ENCODE results near the gene ARHGAP18. TPM values are rescaled to one million over a fixed set of nuclear protein-coding genes. Genes with fewer than 3 reads are reported as not detected.

The ARHGAP18 gene
- total and polyA plus RNA-seq, 5 donors from 2014 or later: 2.2 to 5.4 (median 5.0) TPM

GRCh38 chr6:129619579-129620233 is 90.3 kb downstream of the ARHGAP18 start:
- Histone ChIP-seq H3K9me3 (ENCODE audit: control insufficient read depth in 2 of 2, low read length in 2 of 2) (no peaks in the 10 kb centered on the region), H3K36me3 (ENCODE audit: control insufficient read depth, insufficient read depth, low read length) (no peaks in the 10 kb centered on the region), H3K27ac (ENCODE audit: insufficient read depth, low read length, poor library complexity, severe bottlenecking) (no peak overlapping the region), H3K4me1 (ENCODE audit: control insufficient read depth, insufficient read depth, low read length, poor library complexity, severe bottlenecking) (no peaks in the 10 kb centered on the region), H3K27me3 (ENCODE audit: control insufficient read depth, insufficient read depth, low read length) (no peaks in the 10 kb centered on the region), H3K4me3 (ENCODE audit: low read depth, low read length) (no peak overlapping the region)
- DNase-seq (no peak), ATAC-seq (ENCODE audit: low read depth in 2 of 2) (no peak)
- Mint-ChIP-seq H3K9me3 (no peaks in the 10 kb centered on the region), H3K36me3 (peaks cover 25% of the 10 kb centered on the region), H3K27me3 (no peaks in the 10 kb centered on the region), H3K27ac (no peak overlapping the region), H3K4me3 (no peak overlapping the region), H3K4me1 (peaks cover 0 to 5% (median 0%) of the 10 kb centered on the region in 4 donors)

GRCh38 chr6:129617986-129618385 is 92.0 kb downstream of the ARHGAP18 start:
- Histone ChIP-seq H3K9me3 (ENCODE audit: control insufficient read depth in 2 of 2, low read length in 2 of 2) (no peaks in the 10 kb centered on the region), H3K27ac (ENCODE audit: insufficient read depth, low read length, poor library complexity, severe bottlenecking) (no peak overlapping the region), H3K4me1 (ENCODE audit: control insufficient read depth, insufficient read depth, low read length, poor library complexity, severe bottlenecking) (no peaks in the 10 kb centered on the region), H3K4me3 (ENCODE audit: low read depth, low read length) (no peak overlapping the region), H3K27me3 (ENCODE audit: control insufficient read depth, insufficient read depth, low read length) (no peaks in the 10 kb centered on the region), H3K36me3 (ENCODE audit: control insufficient read depth, insufficient read depth, low read length) (no peaks in the 10 kb centered on the region)
- no peak overlapping the region for H3K4me3 Mint-ChIP-seq
- H3K27ac Mint-ChIP-seq: no peak overlapping the region
- H3K27me3 Mint-ChIP-seq: no peaks in the 10 kb centered on the region
- DNase-seq: no peak
- peaks cover 18% of the 10 kb centered on the region for H3K36me3 Mint-ChIP-seq
- no peak for ATAC-seq (ENCODE audit: low read depth in 2 of 2)
- H3K9me3 Mint-ChIP-seq: no peaks in the 10 kb centered on the region
- H3K4me1 Mint-ChIP-seq: peaks cover 0 to 3% (median 0%) of the 10 kb centered on the region in 4 donors

GRCh38 chr6:129615496-129615895 is 94.5 kb downstream of the ARHGAP18 start:
- Histone ChIP-seq H3K36me3 (ENCODE audit: control insufficient read depth, insufficient read depth, low read length) (no peaks in the 10 kb centered on the region), H3K9me3 (ENCODE audit: control insufficient read depth in 2 of 2, low read length in 2 of 2) (no peaks in the 10 kb centered on the region), H3K4me1 (ENCODE audit: control insufficient read depth, insufficient read depth, low read length, poor library complexity, severe bottlenecking) (no peaks in the 10 kb centered on the region), H3K4me3 (ENCODE audit: low read depth, low read length) (no peak overlapping the region), H3K27me3 (ENCODE audit: control insufficient read depth, insufficient read depth, low read length) (no peaks in the 10 kb centered on the region), H3K27ac (ENCODE audit: insufficient read depth, low read length, poor library complexity, severe bottlenecking) (no peak overlapping the region)
- Mint-ChIP-seq H3K36me3 (peaks cover 15% of the 10 kb centered on the region), H3K27me3 (no peaks in the 10 kb centered on the region), H3K9me3 (no peaks in the 10 kb centered on the region), H3K27ac (no peak overlapping the region), H3K4me1 (peaks cover 0 to 3% (median 0%) of the 10 kb centered on the region in 4 donors), H3K4me3 (no peak overlapping the region)
- DNase-seq (no peak), ATAC-seq (ENCODE audit: low read depth in 2 of 2) (no peak)

GRCh38 chr6:129615020-129615419 is 95.0 kb downstream of the ARHGAP18 start:
- H3K27me3 ChIP-seq (ENCODE audit: control insufficient read depth, insufficient read depth, low read length): no peaks in the 10 kb centered on the region
- DNase-seq: no peak
- no peak overlapping the region for H3K4me3 Mint-ChIP-seq
- no peaks in the 10 kb centered on the region for H3K27me3 Mint-ChIP-seq
- no peaks in the 10 kb centered on the region for H3K9me3 ChIP-seq (ENCODE audit: control insufficient read depth in 2 of 2, low read length in 2 of 2)
- no peaks in the 10 kb centered on the region for H3K4me1 ChIP-seq (ENCODE audit: control insufficient read depth, insufficient read depth, low read length, poor library complexity, severe bottlenecking)
- H3K36me3 ChIP-seq (ENCODE audit: control insufficient read depth, insufficient read depth, low read length): peaks cover 2% of the 10 kb centered on the region
- H3K27ac ChIP-seq (ENCODE audit: insufficient read depth, low read length, poor library complexity, severe bottlenecking): no peak overlapping the region
- ATAC-seq (ENCODE audit: low read depth in 2 of 2): no peak
- H3K4me3 ChIP-seq (ENCODE audit: low read depth, low read length): no peak overlapping the region
- H3K4me1 Mint-ChIP-seq: peaks cover 0 to 3% (median 0%) of the 10 kb centered on the region in 4 donors
- H3K36me3 Mint-ChIP-seq: peaks cover 17% of the 10 kb centered on the region
- H3K9me3 Mint-ChIP-seq: no peaks in the 10 kb centered on the region
- H3K27ac Mint-ChIP-seq: no peak overlapping the region

- Mint-ChIP-seq H3K4me1 (peaks cover 0 to 3% (median 0%) of the 10 kb centered on the region in 4 donors), H3K36me3 (peaks cover 22% of the 10 kb centered on the region), H3K9me3 (no peaks in the 10 kb centered on the region), H3K27ac (no peak overlapping the region), H3K4me3 (no peak overlapping the region), H3K27me3 (no peaks in the 10 kb centered on the region)
- no peak overlapping the region for H3K4me3 ChIP-seq (ENCODE audit: low read depth, low read length)
- no peak overlapping the region for H3K27ac ChIP-seq (ENCODE audit: insufficient read depth, low read length, poor library complexity, severe bottlenecking)
- H3K27me3 ChIP-seq (ENCODE audit: control insufficient read depth, insufficient read depth, low read length): no peaks in the 10 kb centered on the region
- no peaks in the 10 kb centered on the region for H3K9me3 ChIP-seq (ENCODE audit: control insufficient read depth in 2 of 2, low read length in 2 of 2)
- ATAC-seq (ENCODE audit: low read depth in 2 of 2) (no peak), DNase-seq (no peak)
- no peaks in the 10 kb centered on the region for H3K4me1 ChIP-seq (ENCODE audit: control insufficient read depth, insufficient read depth, low read length, poor library complexity, severe bottlenecking)
- H3K36me3 ChIP-seq (ENCODE audit: control insufficient read depth, insufficient read depth, low read length): peaks cover 2% of the 10 kb centered on the region
Observed at GRCh38 chr6:129614464-129614863, 95.5 kb downstream of the ARHGAP18 start.

- Mint-ChIP-seq H3K36me3 (peaks cover 20% of the 10 kb centered on the region), H3K27me3 (no peaks in the 10 kb centered on the region), H3K27ac (no peak overlapping the region), H3K4me3 (no peak overlapping the region), H3K9me3 (no peaks in the 10 kb centered on the region), H3K4me1 (no peaks in the 10 kb centered on the region)
- DNase-seq: no peak
- no peak overlapping the region for H3K4me3 ChIP-seq (ENCODE audit: low read depth, low read length)
- no peaks in the 10 kb centered on the region for H3K4me1 ChIP-seq (ENCODE audit: control insufficient read depth, insufficient read depth, low read length, poor library complexity, severe bottlenecking)
- no peak overlapping the region for H3K27ac ChIP-seq (ENCODE audit: insufficient read depth, low read length, poor library complexity, severe bottlenecking)
- H3K36me3 ChIP-seq (ENCODE audit: control insufficient read depth, insufficient read depth, low read length): peaks cover 2% of the 10 kb centered on the region
- no peaks in the 10 kb centered on the region for H3K27me3 ChIP-seq (ENCODE audit: control insufficient read depth, insufficient read depth, low read length)
- ATAC-seq (ENCODE audit: low read depth in 2 of 2): no peak
- no peaks in the 10 kb centered on the region for H3K9me3 ChIP-seq (ENCODE audit: control insufficient read depth in 2 of 2, low read length in 2 of 2)
Observed at GRCh38 chr6:129612440-129612839, 97.5 kb downstream of the ARHGAP18 start.

- Mint-ChIP-seq H3K36me3 (peaks cover 16% of the 10 kb centered on the region), H3K27me3 (no peaks in the 10 kb centered on the region), H3K27ac (no peak overlapping the region), H3K4me1 (no peaks in the 10 kb centered on the region), H3K4me3 (no peak overlapping the region), H3K9me3 (no peaks in the 10 kb centered on the region)
- Histone ChIP-seq H3K36me3 (ENCODE audit: control insufficient read depth, insufficient read depth, low read length) (peaks cover 4% of the 10 kb centered on the region), H3K9me3 (ENCODE audit: control insufficient read depth in 2 of 2, low read length in 2 of 2) (no peaks in the 10 kb centered on the region), H3K27me3 (ENCODE audit: control insufficient read depth, insufficient read depth, low read length) (no peaks in the 10 kb centered on the region), H3K4me1 (ENCODE audit: control insufficient read depth, insufficient read depth, low read length, poor library complexity, severe bottlenecking) (no peaks in the 10 kb centered on the region), H3K4me3 (ENCODE audit: low read depth, low read length) (no peak overlapping the region), H3K27ac (ENCODE audit: insufficient read depth, low read length, poor library complexity, severe bottlenecking) (no peak overlapping the region)
- DNase-seq: no peak
- ATAC-seq (ENCODE audit: low read depth in 2 of 2): no peak
Observed at GRCh38 chr6:129609635-129610034, 100.3 kb downstream of the ARHGAP18 start.

- DNase-seq: no peak
- Mint-ChIP-seq H3K27ac (no peak overlapping the region), H3K4me1 (no peaks in the 10 kb centered on the region), H3K27me3 (no peaks in the 10 kb centered on the region), H3K36me3 (peaks cover 16% of the 10 kb centered on the region), H3K4me3 (no peak overlapping the region), H3K9me3 (no peaks in the 10 kb centered on the region)
- no peak overlapping the region for H3K4me3 ChIP-seq (ENCODE audit: low read depth, low read length)
- no peaks in the 10 kb centered on the region for H3K4me1 ChIP-seq (ENCODE audit: control insufficient read depth, insufficient read depth, low read length, poor library complexity, severe bottlenecking)
- H3K27ac ChIP-seq (ENCODE audit: insufficient read depth, low read length, poor library complexity, severe bottlenecking): no peak overlapping the region
- ATAC-seq (ENCODE audit: low read depth in 2 of 2): no peak
- H3K9me3 ChIP-seq (ENCODE audit: control insufficient read depth in 2 of 2, low read length in 2 of 2): no peaks in the 10 kb centered on the region
- peaks cover 4% of the 10 kb centered on the region for H3K36me3 ChIP-seq (ENCODE audit: control insufficient read depth, insufficient read depth, low read length)
- no peaks in the 10 kb centered on the region for H3K27me3 ChIP-seq (ENCODE audit: control insufficient read depth, insufficient read depth, low read length)
Observed at GRCh38 chr6:129608886-129609537, 101.0 kb downstream of the ARHGAP18 start.
